GM21619 (cell line): Measurements from ENCODE around the gene HDAC4.

Experiments used
- ATAC-seq: cut with Tn5 transposase; IDR thresholded peaks from one replicate; pipeline ENCODE4 v1.9.1; 2021; ENCODE audit not compliant: unreplicated experiment

Gene HDAC4

DNA sequence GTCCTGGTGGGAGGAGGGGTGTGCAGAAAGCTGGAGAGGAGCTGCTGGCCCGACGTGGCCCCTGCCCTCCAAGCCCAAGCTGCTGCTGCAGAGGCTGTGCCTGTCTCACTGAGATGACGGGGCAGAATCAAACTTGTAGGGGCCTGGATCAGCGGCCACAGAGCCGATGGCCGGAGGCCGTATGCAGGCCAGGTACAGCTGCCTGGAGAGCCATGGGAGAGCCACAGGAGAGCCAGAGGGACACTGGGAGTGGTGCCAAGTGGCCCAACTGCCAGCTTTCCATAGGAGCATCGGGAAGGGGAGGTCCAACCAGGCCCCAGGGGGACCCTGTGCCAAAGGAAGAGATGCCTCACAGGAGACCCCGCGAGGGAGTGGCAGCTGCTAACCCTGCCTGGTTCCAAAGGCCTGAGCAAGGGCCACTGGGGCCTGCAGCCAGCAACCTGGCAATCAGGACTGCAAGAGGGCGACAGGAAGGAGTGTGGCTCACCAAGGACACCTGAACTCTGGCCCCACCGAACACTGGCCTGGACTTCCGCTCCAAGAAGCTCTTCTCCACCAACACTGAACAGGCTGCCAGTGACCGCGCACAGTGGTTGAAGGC lies 70.7 kb downstream of the HDAC4 start:
- no peak for ATAC-seq

- ATAC-seq: no peak
Observed at GRCh38 chr2:239329284-239329971, 71.4 kb downstream of the HDAC4 start.

DNA sequence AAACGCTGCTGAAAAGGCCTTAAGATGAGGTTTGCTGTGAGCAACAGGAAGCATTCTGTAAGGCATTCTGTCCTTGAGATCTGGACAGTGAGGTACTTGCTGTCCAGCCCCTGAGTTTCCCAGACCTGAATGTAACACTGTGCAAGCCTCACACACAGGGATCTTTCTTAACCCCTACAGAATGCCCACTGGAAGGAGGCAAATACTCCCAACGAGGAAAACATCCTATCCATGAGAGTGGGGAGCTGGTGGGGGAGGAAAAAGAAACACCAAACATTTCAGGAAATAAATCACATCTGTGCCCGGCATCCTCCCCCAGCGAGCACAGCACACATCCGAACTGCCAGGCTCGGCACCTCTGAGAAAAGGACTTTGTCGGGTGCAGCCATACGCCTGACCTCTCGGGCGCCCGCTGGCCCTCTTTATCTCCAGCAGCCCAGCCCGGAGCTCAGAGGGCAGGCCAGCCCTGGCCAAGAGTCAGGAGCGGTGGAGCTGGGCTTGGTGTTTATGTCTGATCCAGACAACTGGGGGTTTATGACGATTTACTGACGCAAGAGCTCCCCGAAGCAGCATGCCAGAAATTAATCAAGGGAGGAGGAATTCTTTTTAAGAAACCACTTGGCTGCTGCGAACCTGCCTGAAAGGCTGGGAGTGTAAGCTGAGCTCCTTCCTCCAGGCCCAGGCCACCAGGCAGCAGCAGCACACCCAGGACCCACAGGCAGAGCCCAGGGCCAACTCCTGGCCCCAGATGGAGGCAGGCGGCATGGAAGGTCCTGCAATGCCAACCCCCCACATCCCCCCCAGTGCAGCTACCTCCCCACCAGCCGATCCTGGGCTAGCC lies 72.2 kb downstream of the HDAC4 start:
- no peak for ATAC-seq

- ATAC-seq: no peak
Observed at GRCh38 chr2:239327536-239328350, 73.1 kb downstream of the HDAC4 start.

DNA sequence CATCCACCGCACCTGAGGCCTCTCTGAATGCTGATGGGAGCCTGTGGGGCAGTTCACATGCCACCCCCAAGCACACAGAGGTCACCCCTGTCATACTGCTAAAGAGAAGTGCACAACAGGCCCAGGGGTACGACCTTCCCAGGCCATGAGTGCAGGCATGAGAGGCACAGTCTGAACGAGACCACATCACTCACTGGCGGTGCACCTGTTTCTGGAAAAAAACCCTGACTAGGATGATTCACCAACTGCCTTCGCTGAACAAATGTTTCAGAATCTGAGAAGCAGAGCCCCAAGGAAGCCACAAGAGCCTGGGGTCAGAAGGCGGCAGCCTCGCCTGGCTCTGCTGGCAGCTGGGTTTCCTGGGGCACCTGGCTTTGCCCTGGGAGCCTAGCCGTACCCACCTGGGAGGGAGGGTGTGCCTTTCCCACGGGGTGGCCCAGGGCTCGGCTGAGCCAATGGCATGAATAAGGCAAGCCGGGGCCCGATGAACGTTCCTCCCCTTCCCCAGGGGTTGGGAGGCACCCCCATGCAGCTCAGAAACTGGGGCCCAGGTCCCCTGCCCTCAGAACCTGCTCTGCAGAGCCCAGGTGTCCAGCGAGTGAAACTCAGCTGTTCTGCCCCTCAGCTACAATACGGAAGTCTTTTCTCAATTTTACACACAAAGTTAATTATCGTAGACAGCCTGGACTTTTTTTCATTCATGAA lies 73.8 kb downstream of the HDAC4 start:
- ATAC-seq: peak; percentile 48

GRCh38 chr2:239324456-239324855 lies 76.4 kb downstream of the HDAC4 start:
- ATAC-seq: no peak

- no peak for ATAC-seq
Observed at GRCh38 chr2:239323447-239323846, 77.4 kb downstream of the HDAC4 start.

DNA sequence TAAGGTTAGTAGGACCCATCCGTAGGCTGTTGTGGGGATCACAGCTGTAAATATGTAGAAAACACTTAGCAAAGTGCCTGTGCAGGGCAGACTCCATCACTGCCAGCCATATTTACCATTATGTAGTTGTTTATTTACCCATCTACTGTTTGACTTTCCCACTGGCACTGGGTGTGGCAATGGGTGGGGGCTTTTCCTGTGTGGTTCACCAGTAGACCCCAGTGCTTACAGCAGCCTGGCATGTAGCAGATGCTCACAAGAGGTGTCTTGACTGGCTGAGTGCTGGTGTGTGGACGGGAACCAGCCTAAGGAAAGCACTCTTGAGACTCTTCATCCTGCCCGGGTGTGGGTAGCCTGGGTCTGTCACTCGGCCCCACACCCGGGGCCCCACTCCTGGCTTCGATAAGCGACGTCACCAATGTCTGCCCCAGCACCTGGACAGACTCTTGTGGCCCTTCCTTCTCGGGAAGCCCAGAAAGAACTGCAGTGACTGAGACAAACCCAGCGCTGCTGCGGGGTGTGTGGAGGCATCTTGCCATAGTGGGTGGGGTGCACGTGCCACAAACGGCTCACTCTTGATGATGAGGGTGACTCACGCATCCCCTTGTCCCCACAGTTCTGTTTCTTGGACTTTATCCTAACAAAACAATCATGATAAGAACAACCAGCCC lies 78.3 kb downstream of the HDAC4 start:
- ATAC-seq: no peak

DNA sequence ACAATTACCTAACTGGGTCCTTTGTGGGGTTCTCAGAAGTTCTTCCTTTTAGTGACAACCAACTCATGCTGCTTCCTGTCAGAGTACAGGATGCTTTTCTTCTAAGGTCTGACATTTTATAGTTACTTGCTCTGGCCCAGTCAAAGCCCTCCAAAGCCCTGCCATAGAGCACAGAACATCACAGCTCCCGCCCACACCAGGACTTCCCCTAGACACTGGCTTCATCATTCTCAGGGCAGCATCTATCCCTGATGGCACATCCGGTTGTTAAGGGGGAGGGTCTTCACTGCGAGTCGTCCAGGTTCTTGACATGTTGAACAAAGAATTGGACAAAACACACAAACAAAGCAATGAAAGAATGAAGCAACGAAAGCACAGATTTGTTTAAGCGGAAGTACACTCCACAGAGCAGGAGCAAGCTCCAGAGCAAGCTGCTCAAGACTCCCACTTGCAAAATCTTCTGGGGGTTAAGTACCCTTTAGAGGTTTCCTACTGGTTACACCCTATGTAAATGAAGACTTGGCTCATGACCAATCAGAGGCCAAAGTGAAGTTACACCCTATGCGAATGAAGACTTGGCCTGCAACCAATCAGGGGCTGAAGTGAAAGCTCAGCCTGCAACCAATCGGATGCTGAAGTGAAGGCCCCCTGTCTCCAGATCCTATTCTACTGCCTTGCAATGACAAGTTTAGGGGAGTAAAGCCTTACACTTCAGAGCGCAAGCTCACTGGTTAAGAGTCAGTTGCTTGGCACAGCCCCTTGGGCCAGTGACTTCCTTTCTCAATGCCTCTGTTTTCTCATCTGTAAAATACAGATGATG lies 79.0 kb downstream of the HDAC4 start:
- ATAC-seq: no peak

DNA sequence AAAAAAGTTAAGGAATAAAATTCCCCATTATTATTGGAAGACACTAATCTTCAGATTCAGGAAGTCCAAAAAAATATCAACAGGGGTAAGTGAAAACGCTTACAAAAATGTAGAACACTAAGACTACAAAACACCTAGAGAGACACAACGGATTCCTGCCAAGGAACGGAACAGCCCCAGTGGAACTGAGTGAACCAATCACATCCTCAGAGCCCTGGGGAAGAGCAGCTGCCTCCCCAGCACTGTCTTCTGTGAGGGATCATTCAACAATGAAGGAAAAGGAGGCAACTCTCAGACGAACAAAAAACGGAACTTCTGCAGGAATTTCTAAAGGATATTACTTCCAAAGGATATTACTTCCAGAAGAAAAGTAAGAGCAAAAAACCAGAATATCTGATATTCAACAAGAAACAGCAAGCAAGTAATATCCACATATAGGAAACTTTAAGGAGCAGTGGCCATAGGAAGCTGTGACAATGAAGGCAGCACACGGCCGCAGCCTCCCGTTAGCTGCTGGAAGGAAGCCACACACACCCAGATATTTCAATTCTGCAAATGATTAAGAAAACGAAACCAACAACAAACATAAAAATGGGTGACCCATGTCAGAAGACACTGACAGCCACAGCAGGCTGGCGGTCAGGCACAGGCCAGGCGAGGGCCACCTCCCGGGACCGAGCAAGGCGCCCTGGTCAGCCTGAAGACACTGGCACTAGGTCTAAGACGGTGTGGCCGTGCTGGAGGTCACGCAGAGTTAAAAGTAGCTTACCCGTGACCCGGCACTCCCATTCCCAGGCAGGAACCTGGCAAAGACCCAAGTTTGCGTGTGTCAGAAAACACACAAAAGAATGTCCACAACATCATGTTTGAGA lies 81.8 kb downstream of the HDAC4 start:
- no peak for ATAC-seq

- ATAC-seq: no peak
Observed at GRCh38 chr2:239318151-239318611, 82.6 kb downstream of the HDAC4 start.

- no peak for ATAC-seq
Observed at GRCh38 chr2:239316562-239317465, 84.0 kb downstream of the HDAC4 start.

GRCh38 chr2:239315308-239315707 lies 85.5 kb downstream of the HDAC4 start:
- no peak for ATAC-seq

GRCh38 chr2:239313776-239314175 lies 87.0 kb downstream of the HDAC4 start:
- no peak for ATAC-seq

- no peak for ATAC-seq
Observed at GRCh38 chr2:239312741-239313667, 87.8 kb downstream of the HDAC4 start.

- ATAC-seq: no peak
Observed at GRCh38 chr2:239312081-239312511, 88.7 kb downstream of the HDAC4 start.
